SHP77 treated with DMSO at 0.1 percent for 48 hours (cell line): Measurements from ENCODE around the gene CDH20.
A peak's percentile ranks its signal among the peaks of the same experiment; 100 is the strongest.

Experiments
- DNase-seq: peaks from one replicate; lab custom pipeline; 2025; lab: John Stamatoyannopoulos, UW

Gene CDH20

GRCh38 chr18:61426492-61427053 is 93.3 kb downstream of the CDH20 start:
- DNase-seq: no peak

GRCh38 chr18:61428266-61428665 is 95.0 kb downstream of the CDH20 start:
- no peak for DNase-seq

GRCh38 chr18:61432590-61432989 is 99.4 kb downstream of the CDH20 start:
- DNase-seq: no peak

GRCh38 chr18:61435064-61435652 is 101.9 kb downstream of the CDH20 start:
- DNase-seq: no peak

- no peak for DNase-seq
Measured at GRCh38 chr18:61443081-61443725, 110.0 kb downstream of the CDH20 start.

GRCh38 chr18:61448316-61448715 is 115.1 kb downstream of the CDH20 start:
- no peak for DNase-seq

GRCh38 chr18:61459896-61460648 is 126.8 kb downstream of the CDH20 start:
- DNase-seq: no peak

GRCh38 chr18:61464551-61465142 is 131.4 kb downstream of the CDH20 start:
- no peak for DNase-seq

- DNase-seq: no peak
Measured at GRCh38 chr18:61466736-61467135, 133.5 kb downstream of the CDH20 start.

- DNase-seq: no peak
Measured at GRCh38 chr18:61470031-61470674, 136.9 kb downstream of the CDH20 start.

- no peak for DNase-seq
Measured at GRCh38 chr18:61471541-61471940, 138.3 kb downstream of the CDH20 start.

GRCh38 chr18:61471942-61472341 is 138.7 kb downstream of the CDH20 start:
- no peak for DNase-seq

GRCh38 chr18:61474341-61474740 is 141.1 kb downstream of the CDH20 start:
- no peak for DNase-seq

- DNase-seq: no peak
Measured at GRCh38 chr18:61474918-61475317, 141.7 kb downstream of the CDH20 start.

- DNase-seq: no peak
Measured at GRCh38 chr18:61475931-61476330, 142.7 kb downstream of the CDH20 start.

GRCh38 chr18:61489334-61489733 is 156.1 kb downstream of the CDH20 start:
- no peak for DNase-seq

- no peak for DNase-seq
Measured at GRCh38 chr18:61496374-61496773, 163.1 kb downstream of the CDH20 start.

- DNase-seq: no peak
Measured at GRCh38 chr18:61497422-61497821, 164.2 kb downstream of the CDH20 start.

GRCh38 chr18:61502472-61502871 is 169.2 kb downstream of the CDH20 start:
- DNase-seq: peak; percentile 1

GRCh38 chr18:61503688-61504087 is 170.5 kb downstream of the CDH20 start:
- no peak for DNase-seq

GRCh38 chr18:61528961-61529360 is 195.7 kb downstream of the CDH20 start:
- DNase-seq: no peak

- no peak for DNase-seq
Measured at GRCh38 chr18:61530681-61531080, 197.5 kb downstream of the CDH20 start.
